Stimulated activated CD4-positive, alpha-beta T cell treated with anti-CD3 and anti-CD28 coated beads, TNF-alpha, amount 100 ng/mL, for 24 hours (primary cell): ENCODE measurements around the gene ZBTB7B.
"Not testable (repeated sequence)": the region's sequence is repeated elsewhere in the genome, so short reads cannot be mapped to it uniquely, and the experiment has no call there.

Source experiments
- DNase-seq, 3 experiments: peaks; one replicate each; pipeline ENCODE4 v3.0.0-alpha.2; 2020; ENCODE audit warnings: low read depth in 3 of 3

Gene ZBTB7B

DNA sequence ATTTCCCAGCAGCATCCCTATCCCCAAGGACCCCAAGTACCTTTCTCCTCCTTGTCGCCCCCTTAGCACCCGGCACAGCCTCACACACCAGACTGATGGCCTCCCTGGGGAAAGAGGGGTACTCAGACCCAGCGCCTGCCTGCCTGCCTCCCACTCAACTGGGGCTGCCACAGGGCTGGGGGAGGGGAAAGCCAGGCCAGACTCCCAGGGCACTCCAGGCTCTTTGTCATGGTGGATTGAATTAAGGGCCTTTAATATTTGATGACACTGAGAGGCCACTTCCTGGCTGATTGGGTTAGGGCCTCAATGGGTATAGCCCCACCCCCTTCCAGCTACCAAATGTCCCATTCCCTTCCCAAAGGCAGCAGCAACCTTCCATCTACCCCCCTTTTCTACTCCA is 33.9 kb upstream of the ZBTB7B start:
- DNase-seq: no peak

GRCh38 chr1:154969246-154969645 is 33.4 kb upstream of the ZBTB7B start:
- no peak for DNase-seq

- DNase-seq: no peak
These were observed 32.6 kb upstream of the ZBTB7B start for GRCh38 chr1:154969860-154970452.

GRCh38 chr1:154970631-154971340 is 31.8 kb upstream of the ZBTB7B start, which contains the start of gene SHC1:
Gene SHC1 (minus strand): TSS chr1:154970747. CDS start chr1:154970526, 221 bp downstream.
- peak in 1 of 3 experiments; percentile 55 for DNase-seq

- no peak for DNase-seq
These were observed 31.1 kb upstream of the ZBTB7B start for GRCh38 chr1:154971341-154971998.

DNA sequence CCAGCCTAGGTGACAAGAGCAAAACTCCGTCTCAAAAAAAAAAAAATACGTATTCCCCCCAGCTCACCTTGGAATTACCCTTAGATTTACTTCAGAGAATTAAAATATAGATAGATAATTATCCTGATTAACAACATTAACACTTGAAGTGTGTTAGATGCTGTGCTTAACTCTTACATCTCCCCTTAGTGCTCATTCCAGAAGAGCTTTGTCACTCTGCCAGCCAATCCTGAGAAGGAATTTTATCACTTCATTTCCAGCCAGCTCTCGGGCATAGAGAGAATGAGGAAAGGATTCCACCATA is 30.4 kb upstream of the ZBTB7B start:
- no peak for DNase-seq

DNA sequence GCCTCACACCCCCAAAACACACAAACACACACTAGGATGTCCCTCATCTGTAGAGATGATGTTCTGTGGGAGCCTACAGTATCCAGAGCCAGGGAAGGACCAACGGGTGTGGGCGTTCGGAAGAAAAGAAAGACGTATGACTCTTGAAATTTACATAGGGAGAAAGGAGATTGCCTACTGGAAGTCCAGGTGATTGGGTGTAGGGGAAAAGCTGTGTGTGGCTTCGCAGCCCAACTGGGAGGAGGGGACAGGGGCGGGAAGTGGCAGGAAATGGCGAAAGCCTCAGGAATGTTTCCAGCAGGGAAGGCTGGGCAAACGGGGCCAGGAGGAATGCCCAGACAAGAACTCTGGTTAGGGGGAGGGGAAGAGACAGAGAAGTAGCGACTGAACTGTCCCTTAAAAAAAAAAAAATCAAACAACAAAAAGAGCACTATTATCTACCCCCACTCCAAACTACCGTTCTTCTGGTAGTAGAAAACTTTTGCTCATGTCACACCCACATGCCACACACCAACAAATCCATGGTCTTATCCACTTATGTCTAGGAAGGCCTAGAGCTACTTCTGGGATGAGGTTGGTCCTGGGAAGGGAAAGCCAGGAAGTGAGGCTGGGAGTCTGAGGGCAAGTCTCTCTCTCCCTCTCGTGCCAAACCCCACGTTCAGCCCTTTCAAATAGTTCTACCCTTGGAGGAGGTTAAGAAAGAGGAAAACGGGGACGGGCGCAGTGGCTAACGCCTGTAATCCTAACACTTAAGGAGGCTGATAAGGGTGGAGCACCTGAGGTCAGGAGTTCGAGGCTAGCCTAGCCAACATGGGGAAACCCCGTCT is 29.9 kb upstream of the ZBTB7B start:
- DNase-seq: no peak

GRCh38 chr1:154973344-154974101 is 29.1 kb upstream of the ZBTB7B start:
- peak; percentile 80 to 96 (median 87) for DNase-seq

DNA sequence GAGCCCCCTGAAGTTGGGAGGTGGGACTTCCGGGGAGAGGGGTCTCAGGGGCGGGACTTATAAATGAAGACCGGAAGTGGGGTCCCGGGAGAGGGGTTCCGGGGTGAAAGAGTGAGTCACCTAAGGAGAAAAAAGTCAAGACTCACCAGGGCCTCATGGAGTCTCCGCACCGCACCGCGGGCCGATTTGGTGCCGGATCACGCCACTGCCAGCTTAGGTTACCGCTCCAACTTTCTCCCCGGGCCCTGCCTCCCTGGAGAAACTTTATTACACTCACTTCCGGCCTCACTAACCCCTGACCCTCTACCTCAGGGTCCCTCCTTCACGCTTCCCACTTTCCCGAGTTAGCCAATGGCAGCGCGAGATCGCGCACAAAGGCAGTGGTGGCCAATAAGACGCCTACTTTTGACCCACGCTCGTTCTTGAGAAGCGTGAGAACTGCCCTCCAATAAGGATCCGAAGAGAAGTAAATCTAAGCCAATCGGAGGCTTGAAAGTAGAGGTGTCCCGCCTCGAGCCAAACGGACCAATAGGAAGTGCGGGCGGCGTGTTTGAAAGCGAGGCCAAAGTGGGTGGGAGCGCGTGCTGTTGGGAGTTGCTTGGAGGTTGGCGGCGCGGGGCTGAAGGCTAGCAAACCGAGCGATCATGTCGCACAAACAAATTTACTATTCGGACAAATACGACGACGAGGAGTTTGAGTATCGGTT is 28.3 kb upstream of the ZBTB7B start, which contains the start of gene CKS1B:
CKS1B (plus strand) TSS at position 580 of the 706 bp plus-strand sequence; CDS start at position 645, 65 bp downstream.
- peak; percentile 88 to 95 (median 92) for DNase-seq

GRCh38 chr1:154974808-154975408 is 27.7 kb upstream of the ZBTB7B start:
- DNase-seq: peak; percentile 86 to 93 (median 92)

DNA sequence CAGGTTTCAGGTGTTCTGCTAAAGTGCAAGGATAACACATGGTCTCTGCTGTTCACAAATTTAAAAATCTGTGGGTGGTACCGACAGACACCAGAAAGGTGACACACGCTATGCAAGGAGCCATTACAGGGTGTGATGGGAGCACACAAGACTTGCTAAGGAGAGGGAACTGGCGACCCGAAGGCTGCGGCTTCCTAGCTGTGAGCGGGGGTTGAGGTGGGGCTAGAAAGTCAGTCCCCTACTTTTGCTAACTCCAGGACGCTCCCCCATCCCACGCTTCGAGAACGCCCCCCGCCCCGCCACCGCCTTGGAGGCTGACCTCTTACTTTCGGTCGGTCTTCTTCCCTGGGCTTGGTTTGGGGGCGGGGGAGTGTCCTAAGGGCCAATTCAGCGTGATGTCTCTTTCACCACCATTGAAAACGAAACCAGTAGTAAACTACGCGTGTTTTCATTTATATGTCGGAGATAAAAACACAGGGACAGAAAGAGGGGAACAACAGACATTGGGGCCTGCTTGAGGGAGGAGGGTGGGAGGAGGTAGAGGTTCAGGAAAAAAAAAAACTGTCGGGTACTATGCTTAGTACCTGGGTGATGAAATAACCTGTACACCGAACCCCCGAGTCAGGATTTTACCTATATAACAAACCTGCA is 27.1 kb upstream of the ZBTB7B start:
- peak in 2 of 3 experiments; percentile 30 to 70 for DNase-seq

DNA sequence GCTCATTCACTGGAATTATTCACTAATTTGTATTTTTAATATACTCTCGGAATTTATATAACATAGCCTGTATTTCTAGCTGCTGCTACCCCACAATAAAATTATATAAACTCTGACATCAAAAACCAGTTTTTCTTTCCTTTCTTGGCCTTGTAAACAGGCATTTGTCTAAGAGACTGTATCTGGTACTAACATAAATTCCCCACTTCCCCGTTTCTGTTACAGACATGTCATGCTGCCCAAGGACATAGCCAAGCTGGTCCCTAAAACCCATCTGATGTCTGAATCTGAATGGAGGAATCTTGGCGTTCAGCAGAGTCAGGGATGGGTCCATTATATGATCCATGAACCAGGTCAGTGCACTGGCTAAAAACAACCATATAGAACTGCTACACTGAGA is 24.8 kb upstream of the ZBTB7B start:
- not testable (repeated sequence) for DNase-seq

GRCh38 chr1:154978360-154978759 is 24.2 kb upstream of the ZBTB7B start:
- no peak for DNase-seq

DNA sequence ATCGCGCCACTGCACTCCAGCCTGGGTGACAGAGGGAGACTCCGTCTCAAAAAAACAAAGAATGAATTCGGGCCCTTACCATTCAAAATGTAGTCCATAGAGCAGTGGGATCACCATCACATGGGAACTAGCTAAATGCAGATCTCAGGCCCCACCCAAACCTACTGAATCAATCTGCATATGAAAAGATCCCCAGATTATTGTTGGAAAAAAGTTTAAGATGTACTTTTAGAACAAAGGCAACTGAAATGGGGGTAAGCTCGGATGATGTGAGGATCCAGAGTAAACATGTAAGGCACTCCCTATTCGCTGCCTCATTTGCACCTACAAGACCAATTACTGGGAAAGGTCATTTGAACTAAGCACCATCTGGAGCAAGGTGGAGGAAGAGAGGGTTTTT is 20.3 kb upstream of the ZBTB7B start:
- DNase-seq: no peak

- DNase-seq: peak; percentile 90 to 96 (median 96)
These were observed 19.5 kb upstream of the ZBTB7B start, which contains the start of gene FLAD1 for GRCh38 chr1:154982897-154983648. Gene FLAD1 (plus strand): TSS chr1:154983344. CDS start chr1:154983695, 351 bp downstream.

GRCh38 chr1:154983776-154984466 is 18.7 kb upstream of the ZBTB7B start:
- DNase-seq: no peak

DNA sequence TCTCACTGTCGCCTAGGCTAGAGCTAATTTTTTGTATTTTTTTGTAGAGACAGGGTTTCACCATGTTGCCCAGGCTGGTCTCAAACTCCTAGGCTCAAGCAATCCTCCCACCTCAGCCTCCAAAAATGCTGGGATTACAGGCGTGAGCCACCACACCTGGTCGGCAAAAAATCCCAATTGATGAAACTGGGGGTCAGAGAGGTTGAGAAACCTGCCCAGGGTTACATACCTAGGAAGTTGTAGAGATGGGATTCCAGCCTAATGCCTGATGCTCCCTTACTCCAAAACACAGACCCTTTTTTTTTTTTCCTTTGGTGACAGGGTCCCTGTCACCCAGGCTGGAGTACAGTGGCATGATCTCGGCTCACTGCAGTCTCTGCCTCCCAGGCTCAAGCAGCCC is 15.9 kb upstream of the ZBTB7B start:
- not testable (repeated sequence) for DNase-seq

- no peak for DNase-seq
These were observed 15.3 kb upstream of the ZBTB7B start for GRCh38 chr1:154987326-154987725.
